Ovary (tissue), 3 donors: ENCODE data around the gene STXBP1.

Experiments
- CTCF ChIP-seq, 3 donors: fragments of 450-650 bp in 2 of 3; fragments of 200-600 bp in 1 of 3; IDR thresholded peaks; one replicate each; pipeline versions ENCODE4 v1.5.1 to v1.8.0; 2016 to 2022; ENCODE audit warnings: antibody characterized with exemption in 3 of 3, mild to moderate bottlenecking in 1 of 3
- EP300 ChIP-seq: sonication (generic); formaldehyde crosslinking; IDR thresholded peaks from one replicate; pipeline ENCODE4 v1.6.1; 2017; ENCODE audit warnings: antibody characterized with exemption
- POLR2A ChIP-seq: fragments of 450-650 bp; IDR thresholded peaks from one replicate; pipeline ENCODE4 v1.6.1; 2017; ENCODE audit warnings: antibody characterized with exemption, mild to moderate bottlenecking, moderate library complexity
- donor health status: DM: no; HTN: no; CAD: no.

GRCh38 chr9:127734247-127734746, 122.2 kb downstream of the STXBP1 start:
- TF ChIP-seq CTCF (IDR thresholded peaks at IDR 0.05) (no peak), POLR2A (no peak), EP300 (no peak)
